CD4-positive, alpha-beta T cell treated with Interleukin-12 subunit alpha and Interleukin-12 subunit beta, for 1 hour (primary cell): ENCODE data around the gene SLC49A4.
A peak's percentile ranks its signal among the peaks of the same experiment; 100 is the strongest.

Experiments used
- DNase-seq: peaks from one replicate; pipeline ENCODE4 v3.0.0-alpha.2; 2020

Gene SLC49A4

GRCh38 chr3:122911901-122912300, 117.0 kb downstream of the SLC49A4 start:
- DNase-seq, result no peak

GRCh38 chr3:122912772-122913538, 118.1 kb downstream of the SLC49A4 start:
- DNase-seq, result no peak

GRCh38 chr3:122913539-122914100, 118.8 kb downstream of the SLC49A4 start:
- no peak for DNase-seq

GRCh38 chr3:122915300-122916055, 120.6 kb downstream of the SLC49A4 start:
- DNase-seq, result no peak

- DNase-seq, result no peak
Measured at GRCh38 chr3:122916084-122916483, 121.2 kb downstream of the SLC49A4 start.

- no peak for DNase-seq
Measured at GRCh38 chr3:122916580-122916979, 121.7 kb downstream of the SLC49A4 start.

GRCh38 chr3:122917412-122917811, 122.5 kb downstream of the SLC49A4 start:
- DNase-seq, result no peak

- no peak for DNase-seq
Measured at GRCh38 chr3:122918576-122919290, 123.9 kb downstream of the SLC49A4 start.

- DNase-seq, result no peak
Measured at GRCh38 chr3:122919291-122919610, 124.4 kb downstream of the SLC49A4 start.

- no peak for DNase-seq
Measured at GRCh38 chr3:122920986-122921385, 126.1 kb downstream of the SLC49A4 start.

GRCh38 chr3:122921791-122922651, 127.2 kb downstream of the SLC49A4 start:
- DNase-seq, result peak; percentile 16

GRCh38 chr3:122923611-122924010, 128.7 kb downstream of the SLC49A4 start:
- DNase-seq, result no peak

- DNase-seq, result no peak
Measured at GRCh38 chr3:122924056-122924455, 129.2 kb downstream of the SLC49A4 start.

GRCh38 chr3:122925756-122926155, 130.9 kb downstream of the SLC49A4 start:
- no peak for DNase-seq

GRCh38 chr3:122926322-122926721, 131.5 kb downstream of the SLC49A4 start:
- DNase-seq, result no peak

GRCh38 chr3:122926811-122927210, 131.9 kb downstream of the SLC49A4 start:
- DNase-seq, result no peak

GRCh38 chr3:122927726-122928125, 132.9 kb downstream of the SLC49A4 start:
- no peak for DNase-seq

- DNase-seq, result no peak
Measured at GRCh38 chr3:122928396-122929187, 133.7 kb downstream of the SLC49A4 start.

- DNase-seq, result no peak
Measured at GRCh38 chr3:122929188-122930062, 134.6 kb downstream of the SLC49A4 start.
